Activated CD8-positive, alpha-beta T cell treated with anti-CD3 and anti-CD28 coated beads, Interleukin-2, amount 10 ng/mL, durations not matched to agents 7 days and 5 days (primary cell): ENCODE measurements around the gene TBC1D22A. TPM values are rescaled to one million over a fixed set of nuclear protein-coding genes. Genes with fewer than 3 reads are reported as not detected.

Source experiments
- ATAC-seq: fragments of 150-1000 bp; cut with Tn5 transposase; one replicate; pipeline ENCODE4 v1.10.0; 2021; ENCODE audit warnings: moderate library complexity
- CTCF ChIA-PET: fragments of 350-600 bp; sonication (Branson Sonifier 250); formaldehyde crosslinking; loops from one replicate; lab custom pipeline; 2021; ENCODE audit warnings: antibody characterized with exemption; lab: Charles Lee
- POLR2A ChIA-PET: fragments of 350-600 bp; sonication (Branson Sonifier 250); formaldehyde crosslinking; loops from one replicate; lab custom pipeline; 2021; ENCODE audit warnings: antibody characterized with exemption; lab: Charles Lee
- DNase-seq: peaks from one replicate; pipeline ENCODE4 v3.0.0-alpha.2; 2020
- H3K27ac Mint-ChIP-seq: one replicate; pipeline ENCODE4 v1.8.0; 2021; ENCODE audit warnings: mild to moderate bottlenecking, mixed read lengths
- H3K27me3 Mint-ChIP-seq: one replicate; pipeline ENCODE4 v1.8.0; 2021; ENCODE audit warnings: low read depth, mixed read lengths
- H3K36me3 Mint-ChIP-seq: one replicate; pipeline ENCODE4 v1.8.0; 2021; ENCODE audit warnings: low read depth, mixed read lengths
- H3K4me1 Mint-ChIP-seq: one replicate; pipeline ENCODE4 v1.8.0; 2021; ENCODE audit warnings: low read depth, mixed read lengths
- H3K4me3 Mint-ChIP-seq: one replicate; pipeline ENCODE4 v1.8.0; 2021; ENCODE audit warnings: mild to moderate bottlenecking, mixed read lengths
- H3K9me3 Mint-ChIP-seq: one replicate; pipeline ENCODE4 v1.8.0; 2022; ENCODE audit warnings: mixed read lengths; ENCODE audit not compliant: insufficient read depth
- total RNA-seq, 2 experiments: library from RNA; stranded (reverse); gene quantifications; one replicate each; pipeline ENCODE4 v1.2.3, GENCODE V29; 2021

TBC1D22A gene
- total RNA-seq, 2 experiments from 2014 or later = 34.1 to 38.7 TPM

DNA sequence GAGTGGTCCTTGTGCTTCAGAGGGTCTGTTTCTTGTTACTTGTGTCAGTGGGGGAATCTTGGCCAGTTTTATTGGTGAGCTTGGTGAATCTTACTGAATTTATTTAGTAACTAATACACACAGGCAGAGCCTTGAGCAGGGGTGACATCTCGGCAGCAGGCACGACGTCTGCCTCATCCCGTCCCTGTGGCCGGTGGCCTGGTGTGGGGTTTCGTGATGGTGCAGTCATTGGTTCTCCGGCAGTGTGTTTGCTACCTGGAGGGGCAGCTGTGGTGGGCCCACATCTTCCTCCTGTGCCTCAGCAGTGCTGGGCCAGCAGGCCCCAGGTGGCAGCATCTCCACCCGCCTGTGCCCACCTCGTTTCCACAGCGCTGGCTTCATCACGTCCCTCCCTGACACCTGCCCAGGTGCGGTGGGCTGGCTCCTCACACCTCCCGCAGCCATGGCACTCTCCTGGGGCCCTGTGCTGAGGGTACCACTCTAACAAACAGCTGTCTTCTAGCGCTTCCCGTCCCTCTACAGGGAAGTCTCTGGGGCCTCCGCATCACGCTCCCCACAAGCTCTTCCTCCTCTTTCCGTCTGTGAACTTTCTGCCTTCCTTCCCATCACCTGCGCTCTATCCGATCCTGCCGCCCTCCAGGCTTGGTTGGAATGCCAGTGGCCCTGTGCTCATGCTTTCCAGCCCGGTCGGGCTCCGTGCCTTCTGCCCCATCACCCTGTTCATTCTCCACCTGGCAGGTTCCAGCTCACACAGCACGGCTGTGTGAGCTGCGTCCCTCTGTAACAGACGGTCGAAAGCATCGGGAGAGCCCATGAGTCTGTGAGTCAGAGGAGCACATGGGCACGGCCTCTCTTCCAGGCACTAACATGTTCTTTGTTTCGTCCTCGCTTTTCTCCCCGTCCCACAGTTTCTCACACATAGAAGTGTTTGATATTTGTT lies 203.4 kb downstream of the TBC1D22A start:
- no peaks in the 10 kb centered on the region for H3K36me3 Mint-ChIP-seq
- H3K4me1 Mint-ChIP-seq = peaks cover 19% of the 10 kb centered on the region
- ATAC-seq = no peak
- no peak overlapping the region for H3K27ac Mint-ChIP-seq
- no peaks in the 10 kb centered on the region for H3K27me3 Mint-ChIP-seq
- H3K4me3 Mint-ChIP-seq = no peak overlapping the region
- no peaks in the 10 kb centered on the region for H3K9me3 Mint-ChIP-seq
- ChIA-PET CTCF (no interaction called here), POLR2A (no interaction called here)
- DNase-seq = no peak

DNA sequence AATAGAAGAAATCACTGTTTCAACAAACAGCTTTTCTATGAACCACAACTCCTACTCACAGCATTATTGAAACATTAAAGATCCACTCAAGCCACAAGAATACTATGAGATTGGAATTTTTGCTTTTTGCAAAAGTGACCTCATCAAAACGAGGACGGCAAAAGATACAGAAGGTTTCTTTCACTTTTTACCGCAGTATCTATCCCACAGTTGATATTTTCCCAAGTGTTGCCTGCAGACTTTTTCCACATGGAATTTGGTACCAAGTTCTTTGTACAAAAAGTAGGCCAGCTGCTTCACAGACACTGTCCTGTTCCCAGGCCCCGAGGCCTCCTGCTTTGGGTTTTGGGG lies 204.0 kb downstream of the TBC1D22A start:
- Mint-ChIP-seq H3K27me3 (no peaks in the 10 kb centered on the region), H3K4me1 (peaks cover 19% of the 10 kb centered on the region), H3K36me3 (no peaks in the 10 kb centered on the region), H3K27ac (no peak overlapping the region), H3K4me3 (no peak overlapping the region), H3K9me3 (no peaks in the 10 kb centered on the region)
- CTCF ChIA-PET = no interaction called here
- DNase-seq = no peak
- POLR2A ChIA-PET = no interaction called here
- no peak for ATAC-seq

GRCh38 chr22:46966846-46967245 lies 204.4 kb downstream of the TBC1D22A start:
- no peaks in the 10 kb centered on the region for H3K9me3 Mint-ChIP-seq
- H3K27ac Mint-ChIP-seq = no peak overlapping the region
- no peaks in the 10 kb centered on the region for H3K36me3 Mint-ChIP-seq
- POLR2A ChIA-PET = no interaction called here
- CTCF ChIA-PET = no interaction called here
- H3K4me1 Mint-ChIP-seq = peaks cover 19% of the 10 kb centered on the region
- no peak overlapping the region for H3K4me3 Mint-ChIP-seq
- ATAC-seq (no peak), DNase-seq (no peak)
- H3K27me3 Mint-ChIP-seq = no peaks in the 10 kb centered on the region

- H3K9me3 Mint-ChIP-seq = no peaks in the 10 kb centered on the region
- ATAC-seq (no peak), DNase-seq (no peak)
- no peaks in the 10 kb centered on the region for H3K27me3 Mint-ChIP-seq
- no peak overlapping the region for H3K4me3 Mint-ChIP-seq
- CTCF ChIA-PET = no interaction called here
- no peak overlapping the region for H3K27ac Mint-ChIP-seq
- POLR2A ChIA-PET = no interaction called here
- no peaks in the 10 kb centered on the region for H3K36me3 Mint-ChIP-seq
- H3K4me1 Mint-ChIP-seq = peaks cover 19% of the 10 kb centered on the region
Observed at GRCh38 chr22:46967445-46968358, 205.3 kb downstream of the TBC1D22A start.

DNA sequence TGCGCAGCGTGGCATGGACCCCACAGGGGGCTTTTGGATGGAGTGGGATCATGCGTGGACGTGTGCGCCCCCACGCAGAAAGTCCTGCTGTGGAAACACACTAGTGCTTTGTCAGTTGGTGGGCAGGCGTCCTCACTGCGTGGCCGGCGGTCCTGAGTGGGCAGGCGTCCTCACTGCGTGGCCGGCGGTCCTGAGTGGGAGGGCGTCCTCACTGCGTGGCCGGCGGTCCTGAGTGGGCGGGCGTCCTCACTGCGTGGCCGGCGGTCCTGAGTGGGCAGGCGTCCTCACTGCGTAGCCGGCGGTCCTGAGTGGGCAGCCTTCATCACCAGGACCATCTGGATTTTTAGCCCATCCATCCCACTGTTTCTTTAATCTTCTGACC lies 205.9 kb downstream of the TBC1D22A start:
- no peaks in the 10 kb centered on the region for H3K9me3 Mint-ChIP-seq
- POLR2A ChIA-PET = no interaction called here
- CTCF ChIA-PET = no interaction called here
- H3K36me3 Mint-ChIP-seq = no peaks in the 10 kb centered on the region
- H3K4me1 Mint-ChIP-seq = peaks cover 19% of the 10 kb centered on the region
- no peak overlapping the region for H3K27ac Mint-ChIP-seq
- no peak overlapping the region for H3K4me3 Mint-ChIP-seq
- DNase-seq = no peak
- no peak for ATAC-seq
- H3K27me3 Mint-ChIP-seq = no peaks in the 10 kb centered on the region

GRCh38 chr22:46968848-46969247 lies 206.4 kb downstream of the TBC1D22A start:
- ChIA-PET CTCF (no interaction called here), POLR2A (no interaction called here)
- DNase-seq (no peak), ATAC-seq (no peak)
- Mint-ChIP-seq H3K27me3 (no peaks in the 10 kb centered on the region), H3K27ac (no peak overlapping the region), H3K4me1 (peaks cover 19% of the 10 kb centered on the region), H3K9me3 (no peaks in the 10 kb centered on the region), H3K36me3 (no peaks in the 10 kb centered on the region), H3K4me3 (no peak overlapping the region)

- no peaks in the 10 kb centered on the region for H3K9me3 Mint-ChIP-seq
- ChIA-PET POLR2A (no interaction called here), CTCF (no interaction called here)
- DNase-seq (peak; percentile 38), ATAC-seq (peak; percentile 42)
- no peak overlapping the region for H3K4me3 Mint-ChIP-seq
- H3K4me1 Mint-ChIP-seq = peaks cover 19% of the 10 kb centered on the region
- no peaks in the 10 kb centered on the region for H3K27me3 Mint-ChIP-seq
- H3K36me3 Mint-ChIP-seq = no peaks in the 10 kb centered on the region
- peak overlapping the region; percentile 33 for H3K27ac Mint-ChIP-seq
Observed at GRCh38 chr22:46969491-46969890, 207.0 kb downstream of the TBC1D22A start.

DNA sequence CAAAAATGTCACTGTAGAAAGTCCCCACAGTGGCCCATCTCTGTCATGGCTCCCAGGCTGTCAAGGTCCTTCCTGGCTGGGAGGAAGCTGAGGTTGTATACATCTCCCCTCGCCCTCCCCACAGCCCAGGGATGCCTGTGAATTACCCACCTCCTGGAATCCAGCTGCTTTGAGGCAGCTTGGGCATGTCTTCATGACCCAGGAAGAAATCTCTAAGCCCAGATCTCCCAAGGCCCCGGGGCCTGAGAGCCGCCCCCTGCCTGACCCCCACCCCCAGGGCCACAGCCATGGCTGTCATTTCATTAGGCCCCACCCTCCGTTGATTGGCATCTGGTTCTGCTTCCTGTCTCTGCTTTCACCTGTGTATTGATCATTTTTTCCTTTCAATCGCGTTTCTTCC lies 207.5 kb downstream of the TBC1D22A start:
- ChIA-PET CTCF (no interaction called here), POLR2A (no interaction called here)
- Mint-ChIP-seq H3K36me3 (no peaks in the 10 kb centered on the region), H3K4me1 (peaks cover 19% of the 10 kb centered on the region), H3K4me3 (no peak overlapping the region), H3K27ac (no peak overlapping the region), H3K9me3 (no peaks in the 10 kb centered on the region), H3K27me3 (no peaks in the 10 kb centered on the region)
- ATAC-seq = peak; percentile 15
- DNase-seq = no peak

- Mint-ChIP-seq H3K4me1 (peaks cover 19% of the 10 kb centered on the region), H3K36me3 (peaks cover 4% of the 10 kb centered on the region), H3K4me3 (no peak overlapping the region), H3K9me3 (no peaks in the 10 kb centered on the region), H3K27me3 (no peaks in the 10 kb centered on the region), H3K27ac (no peak overlapping the region)
- DNase-seq = no peak
- ATAC-seq = no peak
- POLR2A ChIA-PET = no interaction called here
- CTCF ChIA-PET = no interaction called here
Observed at GRCh38 chr22:46970411-46971098, 208.1 kb downstream of the TBC1D22A start.

DNA sequence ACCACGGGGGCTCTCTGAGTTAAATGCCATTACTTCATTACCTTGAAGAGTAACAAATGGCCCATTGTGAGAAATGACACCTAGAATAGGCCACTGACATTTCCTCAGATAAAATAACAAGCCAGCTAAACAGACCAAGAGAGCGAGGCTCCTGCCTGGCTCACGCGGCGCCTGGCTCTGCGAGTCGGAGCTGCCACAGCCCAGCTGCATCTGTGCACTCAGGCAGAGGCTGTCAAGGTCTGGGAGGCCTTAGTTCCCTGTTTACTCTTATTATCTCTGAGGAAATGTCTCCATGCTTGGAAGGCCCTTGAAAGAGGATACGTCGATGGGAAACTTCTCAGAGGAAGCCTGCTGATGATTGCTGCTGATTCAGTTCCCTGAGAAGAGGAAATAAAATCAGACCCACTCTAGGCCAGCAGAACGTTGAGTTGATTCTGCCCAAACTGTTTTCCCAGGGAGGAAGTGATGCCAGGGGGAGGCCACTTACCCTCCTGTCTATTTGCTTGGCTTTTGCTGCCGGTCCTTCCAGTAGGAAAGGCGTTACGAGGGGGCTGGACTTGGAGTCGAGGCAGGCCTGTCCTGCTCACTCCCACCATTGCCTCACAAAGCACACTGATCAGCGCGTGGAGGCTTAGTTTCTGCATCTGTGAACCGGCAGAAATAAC lies 208.8 kb downstream of the TBC1D22A start:
- no peak for ATAC-seq
- ChIA-PET CTCF (no interaction called here), POLR2A (no interaction called here)
- H3K27me3 Mint-ChIP-seq = no peaks in the 10 kb centered on the region
- H3K27ac Mint-ChIP-seq = no peak overlapping the region
- H3K9me3 Mint-ChIP-seq = no peaks in the 10 kb centered on the region
- peaks cover 19% of the 10 kb centered on the region for H3K4me1 Mint-ChIP-seq
- peaks cover 7% of the 10 kb centered on the region for H3K36me3 Mint-ChIP-seq
- DNase-seq = no peak
- no peak overlapping the region for H3K4me3 Mint-ChIP-seq

DNA sequence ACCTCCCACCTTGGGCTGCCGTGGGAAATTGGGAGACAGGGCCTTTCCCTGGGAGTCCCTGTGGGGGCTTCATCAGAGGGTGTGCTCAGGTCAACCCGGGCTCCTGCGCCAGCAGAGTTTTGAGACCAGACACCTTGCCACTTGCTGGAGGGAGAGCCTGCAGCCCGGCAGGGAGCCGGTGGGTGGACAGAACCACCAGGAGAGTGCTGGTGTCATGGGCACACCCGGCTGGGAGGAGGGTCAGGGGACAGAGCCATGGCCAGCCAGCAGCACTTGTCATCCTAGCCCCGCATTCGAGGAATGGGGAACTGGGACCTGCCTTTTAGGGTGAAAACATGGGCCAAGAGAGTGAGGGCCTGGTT lies 209.3 kb downstream of the TBC1D22A start:
- ATAC-seq (no peak), DNase-seq (no peak)
- H3K36me3 Mint-ChIP-seq = peaks cover 10% of the 10 kb centered on the region
- ChIA-PET POLR2A (no interaction called here), CTCF (no interaction called here)
- H3K9me3 Mint-ChIP-seq = no peaks in the 10 kb centered on the region
- no peaks in the 10 kb centered on the region for H3K27me3 Mint-ChIP-seq
- peaks cover 19% of the 10 kb centered on the region for H3K4me1 Mint-ChIP-seq
- no peak overlapping the region for H3K4me3 Mint-ChIP-seq
- H3K27ac Mint-ChIP-seq = no peak overlapping the region
